Upper lobe of left lung (tissue), 6 donors: ENCODE data around the gene MRTFB. TPM values are rescaled to one million over a fixed set of nuclear protein-coding genes. Genes with fewer than 3 reads are reported as not detected.

Experiments used
- ATAC-seq, 2 donors: fragments of 200-7000 bp; cut with Tn5 transposase; one replicate each; pipeline ENCODE4 v1.9.1; 2022; ENCODE audit warnings: mild to moderate bottlenecking in 2 of 2, moderate library complexity in 2 of 2; ENCODE audit not compliant: low FRiP score in 2 of 2
- DNase-seq, 2 donors: peaks; one replicate each; pipeline ENCODE4 v3.0.0-alpha.2; 2019 to 2020
- H3K27ac ChIP-seq, 4 donors: fragments of 200-600 bp; sonication (generic); one replicate each; pipeline ENCODE4 v1.5.1; 2016 to 2019
- H3K27me3 ChIP-seq, 4 donors: fragments of 200-600 bp; sonication (generic); one replicate each; pipeline ENCODE4 v1.5.1; 2017 to 2019
- H3K36me3 ChIP-seq, 4 donors: fragments of 200-600 bp; sonication (generic); one replicate each; pipeline ENCODE4 v1.5.1; 2016 to 2019
- H3K4me1 ChIP-seq, 4 donors: fragments of 200-600 bp; sonication (generic); one replicate each; pipeline ENCODE4 v1.5.1; 2018 to 2019
- H3K4me3 ChIP-seq, 4 donors: fragments of 200-600 bp; sonication (generic); one replicate each; pipeline ENCODE4 v1.5.1; 2017 to 2019; ENCODE audit warnings: mild to moderate bottlenecking in 2 of 4, moderate library complexity in 1 of 4
- H3K9me3 ChIP-seq, 4 donors: fragments of 200-600 bp; sonication (generic); one replicate each; pipeline ENCODE4 v1.5.1; 2018 to 2019
- EP300 ChIP-seq, 4 donors: sonication (generic); formaldehyde crosslinking; IDR thresholded peaks; one replicate each; pipeline ENCODE4 v1.5.1; 2017; ENCODE audit warnings: antibody characterized with exemption in 4 of 4, control low read depth in 2 of 4
- POLR2A ChIP-seq, 4 donors: fragments of 450-650 bp; IDR thresholded peaks; one replicate each; pipeline ENCODE4 v1.5.1; 2016 to 2017; ENCODE audit warnings: antibody characterized with exemption in 4 of 4, mild to moderate bottlenecking in 2 of 4
- POLR2AphosphoS5 ChIP-seq, 2 donors: sonication (generic); formaldehyde crosslinking; IDR thresholded peaks; one replicate each; pipeline ENCODE4 v1.5.1; 2017; ENCODE audit warnings: antibody characterized with exemption in 2 of 2
- WGBS, 2 donors: methylation state at CpG; one replicate each; pipeline ENCODE4 v1.1.5; 2017 to 2018; 5-methylcytosine and 5-hydroxymethylcytosine counted together
- total RNA-seq, 6 donors: library from RNA; depleted of rRNA in 4 of 6; stranded (reverse); fragments of >200 nt in 4 of 6; gene quantifications; one replicate each; pipeline versions ENCODE4 v1.1.0 to v1.2.1, GENCODE V29; 2016 to 2021
- TF ChIP-seq, protein P1 (sequence below), 6 experiments: fragments of 450-650 bp in 4 of 6; fragments of 200-600 bp in 2 of 6; sonication (generic) in 2 of 6; IDR thresholded peaks; one replicate each; pipeline ENCODE4 v1.5.1; 2016 to 2019; ENCODE audit warnings: antibody characterized with exemption in 6 of 6
- donor health status: DM: no; HTN: no; CAD: no; lungs with moderate emphysema.
- donor health status: DM: no; HTN: yes; CAD: no; lungs with severe emphysema.

MRTFB gene
- total RNA-seq, 6 donors from 2014 or later = 46.9 to 100 (median 66.7) TPM

DNA sequence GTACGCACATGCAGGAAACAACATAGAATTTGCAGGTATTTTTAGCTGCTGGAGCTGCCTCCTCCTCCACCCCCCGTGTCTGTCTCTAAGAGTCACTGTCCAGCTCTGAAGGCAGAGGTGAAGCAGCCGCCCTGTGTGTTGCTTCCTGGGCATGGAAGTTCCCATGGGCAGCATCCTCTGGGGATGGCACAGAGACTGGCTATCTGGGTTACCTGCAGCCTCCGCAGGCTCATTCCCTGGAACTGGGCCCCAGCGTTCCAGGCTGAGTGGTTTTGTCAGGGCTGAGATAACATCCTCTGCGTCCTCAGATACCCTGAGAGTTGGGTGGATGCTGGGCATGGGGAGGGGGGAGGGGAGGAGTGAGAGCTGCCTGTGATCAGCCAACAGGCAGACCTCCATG is 41.5 kb upstream of the MRTFB start:
- H3K36me3 ChIP-seq = no peaks in the 10 kb centered on the region
- DNase-seq (no peak), ATAC-seq (no peak)
- no peak overlapping the region for H3K4me3 ChIP-seq
- no peaks in the 10 kb centered on the region for H3K9me3 ChIP-seq
- TF ChIP-seq POLR2A (IDR thresholded peaks at IDR 0.05) = no peak
- TF ChIP-seq, protein P1, sequence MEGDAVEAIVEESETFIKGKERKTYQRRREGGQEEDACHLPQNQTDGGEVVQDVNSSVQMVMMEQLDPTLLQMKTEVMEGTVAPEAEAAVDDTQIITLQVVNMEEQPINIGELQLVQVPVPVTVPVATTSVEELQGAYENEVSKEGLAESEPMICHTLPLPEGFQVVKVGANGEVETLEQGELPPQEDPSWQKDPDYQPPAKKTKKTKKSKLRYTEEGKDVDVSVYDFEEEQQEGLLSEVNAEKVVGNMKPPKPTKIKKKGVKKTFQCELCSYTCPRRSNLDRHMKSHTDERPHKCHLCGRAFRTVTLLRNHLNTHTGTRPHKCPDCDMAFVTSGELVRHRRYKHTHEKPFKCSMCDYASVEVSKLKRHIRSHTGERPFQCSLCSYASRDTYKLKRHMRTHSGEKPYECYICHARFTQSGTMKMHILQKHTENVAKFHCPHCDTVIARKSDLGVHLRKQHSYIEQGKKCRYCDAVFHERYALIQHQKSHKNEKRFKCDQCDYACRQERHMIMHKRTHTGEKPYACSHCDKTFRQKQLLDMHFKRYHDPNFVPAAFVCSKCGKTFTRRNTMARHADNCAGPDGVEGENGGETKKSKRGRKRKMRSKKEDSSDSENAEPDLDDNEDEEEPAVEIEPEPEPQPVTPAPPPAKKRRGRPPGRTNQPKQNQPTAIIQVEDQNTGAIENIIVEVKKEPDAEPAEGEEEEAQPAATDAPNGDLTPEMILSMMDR (IDR thresholded peaks at IDR 0.05) = no peak
- TF ChIP-seq POLR2AphosphoS5 (IDR thresholded peaks at IDR 0.05) = no peak
- TF ChIP-seq EP300 (IDR thresholded peaks at IDR 0.05) = no peak
- peak overlapping the region in 1 of 4 donors; percentile 53 for H3K27ac ChIP-seq
- H3K4me1 ChIP-seq = peaks cover 0 to 5% (median 0%) of the 10 kb centered on the region in 4 donors
- no peaks in the 10 kb centered on the region for H3K27me3 ChIP-seq
- 51 to 78% methylated on average over 1 to 6 of the region's 6 CpGs for WGBS, 2 donors

DNA sequence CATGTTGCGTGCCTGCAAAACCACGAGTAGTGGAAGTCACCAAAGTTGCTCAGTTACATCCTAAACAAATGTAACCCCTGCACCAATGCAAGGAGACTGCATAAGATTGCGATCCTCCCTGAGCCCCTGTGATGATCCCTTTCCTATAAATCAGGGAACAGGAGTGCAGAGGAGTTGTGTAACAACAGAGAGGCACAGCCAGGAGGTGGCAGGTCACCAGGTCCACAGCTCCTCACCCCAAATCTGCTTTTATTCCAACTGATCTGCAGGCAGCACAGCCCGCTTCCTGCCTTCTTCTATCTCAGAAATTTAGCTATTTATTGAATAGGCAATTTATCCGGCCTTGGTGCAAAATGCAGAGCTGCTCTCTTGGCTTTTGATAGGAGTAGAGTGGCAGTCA is 36.0 kb upstream of the MRTFB start:
- DNase-seq (no peak), ATAC-seq (no peak)
- Histone ChIP-seq H3K27me3 (no peaks in the 10 kb centered on the region), H3K27ac (no peak overlapping the region), H3K36me3 (no peaks in the 10 kb centered on the region), H3K4me3 (no peak overlapping the region), H3K9me3 (peaks cover 0 to 5% (median 2%) of the 10 kb centered on the region in 4 donors), H3K4me1 (no peaks in the 10 kb centered on the region)
- TF ChIP-seq EP300 (IDR thresholded peaks at IDR 0.05) (no peak), POLR2AphosphoS5 (IDR thresholded peaks at IDR 0.05) (no peak)
- 85 to 92% methylated on average over 5 of the region's 5 CpGs for whole genome bisulfite sequencing, 2 donors

DNA sequence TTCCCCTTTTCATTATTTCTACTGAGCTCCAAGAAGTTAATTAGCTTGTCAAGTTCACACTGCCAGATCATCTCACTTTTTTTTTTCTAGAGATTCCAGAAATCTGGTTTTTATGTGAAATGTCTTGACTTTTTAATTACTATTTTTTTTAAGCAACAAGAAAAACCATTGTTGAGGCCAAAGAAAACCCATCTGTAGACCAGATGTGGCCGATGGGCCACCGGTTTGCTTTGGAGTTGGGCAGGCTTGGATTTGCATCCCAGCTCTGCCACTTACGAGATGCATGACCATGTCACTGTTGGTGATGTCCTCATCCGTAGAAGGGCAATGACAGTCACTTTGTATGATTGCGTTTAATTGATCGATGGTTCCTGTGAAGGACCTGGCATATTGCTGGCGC is 34.2 kb upstream of the MRTFB start:
- no peak for ATAC-seq
- TF ChIP-seq POLR2AphosphoS5 (IDR thresholded peaks at IDR 0.05) (no peak), POLR2A (IDR thresholded peaks at IDR 0.05) (no peak), EP300 (IDR thresholded peaks at IDR 0.05) (no peak)
- TF ChIP-seq, protein P1 (IDR thresholded peaks at IDR 0.05) = no peak
- WGBS, 2 donors = 90 to 93% methylated on average over 7 of the region's 7 CpGs
- Histone ChIP-seq H3K36me3 (no peaks in the 10 kb centered on the region), H3K9me3 (peaks cover 0 to 5% (median 2%) of the 10 kb centered on the region in 4 donors), H3K27me3 (no peaks in the 10 kb centered on the region), H3K4me3 (no peak overlapping the region), H3K27ac (no peak overlapping the region), H3K4me1 (peaks cover 0 to 4% (median 1%) of the 10 kb centered on the region in 4 donors)
- no peak for DNase-seq

DNA sequence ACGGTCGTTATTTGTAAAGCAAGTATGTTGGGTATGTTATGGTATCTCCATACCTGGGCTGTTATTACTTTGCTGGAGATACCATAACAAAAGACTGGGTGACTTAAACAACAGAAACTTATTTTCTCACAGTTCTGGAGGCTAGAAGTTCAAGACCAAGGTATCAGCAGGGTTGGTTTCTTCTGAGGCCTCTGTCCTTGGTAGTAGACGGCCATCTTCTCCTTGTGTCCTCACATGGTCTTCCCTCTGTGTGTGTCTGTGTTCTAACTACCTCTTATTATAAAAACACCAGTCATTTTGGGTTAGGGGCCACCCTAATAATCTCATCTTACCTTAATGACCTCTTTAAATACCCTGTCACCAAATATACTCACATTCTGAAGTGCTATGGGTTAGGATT is 33.2 kb upstream of the MRTFB start:
- peaks cover 0 to 11% (median 4%) of the 10 kb centered on the region in 4 donors for H3K4me1 ChIP-seq
- H3K4me3 ChIP-seq = no peak overlapping the region
- WGBS, 2 donors = 96 to 99% methylated on average over 3 of the region's 3 CpGs
- ATAC-seq (no peak), DNase-seq (no peak)
- H3K27me3 ChIP-seq = no peaks in the 10 kb centered on the region
- TF ChIP-seq POLR2AphosphoS5 (IDR thresholded peaks at IDR 0.05) (no peak), EP300 (IDR thresholded peaks at IDR 0.05) (no peak), POLR2A (IDR thresholded peaks at IDR 0.05) (no peak)
- TF ChIP-seq, protein P1 (IDR thresholded peaks at IDR 0.05) = no peak
- no peak overlapping the region for H3K27ac ChIP-seq
- no peaks in the 10 kb centered on the region for H3K36me3 ChIP-seq
- H3K9me3 ChIP-seq = peaks cover 0 to 5% (median 2%) of the 10 kb centered on the region in 4 donors

DNA sequence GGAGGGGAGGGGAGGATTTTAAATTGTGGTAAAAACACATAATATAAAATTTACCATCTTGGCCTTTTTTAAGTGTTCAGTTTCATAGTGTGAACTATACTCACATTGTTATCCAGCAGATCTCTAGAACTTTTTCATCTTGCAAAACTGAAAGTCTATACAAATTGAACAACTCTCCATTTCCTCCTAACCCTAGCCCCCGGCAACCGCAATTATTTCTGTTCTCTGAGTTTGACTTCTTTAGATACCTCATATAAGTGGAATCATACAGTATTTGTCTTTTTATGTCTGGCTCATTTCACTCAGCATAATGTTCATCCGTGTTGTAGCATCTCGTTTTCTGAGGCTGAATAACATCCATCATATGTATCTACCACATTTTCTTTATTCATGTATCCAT is 30.0 kb upstream of the MRTFB start:
- Histone ChIP-seq H3K4me3 (no peak overlapping the region), H3K36me3 (no peaks in the 10 kb centered on the region), H3K27ac (peak overlapping the region in 2 of 4 donors; percentile 70 to 85), H3K9me3 (peaks cover 0 to 5% (median 2%) of the 10 kb centered on the region in 4 donors), H3K4me1 (peaks cover 0 to 18% (median 4%) of the 10 kb centered on the region in 4 donors), H3K27me3 (no peaks in the 10 kb centered on the region)
- DNase-seq = no peak
- ATAC-seq = no peak
- WGBS, 2 donors = 69 to 71% methylated on average over 4 of the region's 4 CpGs
- TF ChIP-seq POLR2A (IDR thresholded peaks at IDR 0.05) (no peak), POLR2AphosphoS5 (IDR thresholded peaks at IDR 0.05) (no peak), EP300 (IDR thresholded peaks at IDR 0.05) (no peak)
- TF ChIP-seq, protein P1 (IDR thresholded peaks at IDR 0.05) = no peak
